ENCODE measurements around the gene HSPA12A. TPM values are rescaled to one million over a fixed set of nuclear protein-coding genes. Genes with fewer than 3 reads are reported as not detected.

The HSPA12A gene
- total and polyA plus RNA-seq, 9 of the 15 experiments (the other 6 are each of a cell fraction or from before 2014, with no cell fraction given) = 0.01 to 0.18 (median 0.04) TPM; not detected in 4

GRCh38 chr10:116781370-116781884 is 39.1 kb upstream of the HSPA12A start (continued):
- no peak for TF ChIP-seq ZNF318 (IDR thresholded peaks at IDR 0.05; ENCODE audit: borderline replicate concordance in 1 of 2, low read depth in 1 of 2)

Measured in K562 (cell line).